Stomach (tissue), 4 donors: ENCODE measurements around the gene SPRR1A.

Experiments used
- CTCF ChIP-seq, 7 experiments: fragments of 450-650 bp in 4 of 7; fragments of 200-600 bp in 3 of 7; sonication (generic) in 3 of 7; IDR thresholded peaks; one replicate each; pipeline ENCODE4 v1.5.1; 2016 to 2019; ENCODE audit warnings: antibody characterized with exemption in 7 of 7, control low read depth in 2 of 7, mild to moderate bottlenecking in 1 of 7
- EP300 ChIP-seq: sonication (generic); formaldehyde crosslinking; IDR thresholded peaks from one replicate; pipeline ENCODE4 v1.6.1; 2017; ENCODE audit warnings: antibody characterized with exemption
- POLR2A ChIP-seq, 4 donors: fragments of 450-650 bp; IDR thresholded peaks; one replicate each; pipeline ENCODE4 v1.6.1; 2016; ENCODE audit warnings: antibody characterized with exemption in 4 of 4, control low read depth in 2 of 4, mild to moderate bottlenecking in 1 of 4, moderate library complexity in 1 of 4
- POLR2AphosphoS5 ChIP-seq, 3 donors: sonication (generic); formaldehyde crosslinking; IDR thresholded peaks; one replicate each; pipeline ENCODE4 v1.6.1; 2016; ENCODE audit warnings: antibody characterized with exemption in 3 of 3

GRCh38 chr1:153028766-153029165 is 44.9 kb downstream of the SPRR1A start:
- no peak for TF ChIP-seq POLR2A (IDR thresholded peaks at IDR 0.05)
- TF ChIP-seq POLR2AphosphoS5 (IDR thresholded peaks at IDR 0.05): no peak
- TF ChIP-seq CTCF (IDR thresholded peaks at IDR 0.05): no peak
- TF ChIP-seq EP300: no peak
